Endothelial cell of umbilical vein (primary cell): Measurements from ENCODE around the gene APOM. TPM values are rescaled to one million over a fixed set of nuclear protein-coding genes. Genes with fewer than 3 reads are reported as not detected.

Experiments
- BruUV-seq: library from RNA; stranded (reverse); fragments of 400-500 nt; replicated peaks from 2 replicates; lab custom pipeline; 2021; lab: Mats Ljungman, UMichigan
- CTCF ChIA-PET: fragments of 300-600, 350-600 bp; sonication (Branson Sonifier 250); formaldehyde crosslinking; loops from one replicate; lab custom pipeline; 2021; ENCODE audit warnings: antibody characterized with exemption, inconsistent platforms; lab: Charles Lee
- POLR2A ChIA-PET: fragments of 300-600, 350-600 bp; sonication (Branson Sonifier 250); formaldehyde crosslinking; loops from one replicate; lab custom pipeline; 2021; ENCODE audit warnings: antibody characterized with exemption, inconsistent platforms; lab: Charles Lee
- DNase-seq: peaks from one replicate; pipeline ENCODE4 v3.0.0-alpha.2; 2011; ENCODE audit warnings: low read depth, low spot score
- FAIRE-seq: peaks from 2 replicates; lab custom pipeline; 2011; peaks lifted over from hg19 to GRCh38; lab: Jason Lieb, UNC
- H2AFZ ChIP-seq: 2 replicates; pipeline ENCODE4 v1.6.0; 2012; ENCODE audit warnings: low read depth, low read length, control low read depth, inconsistent platforms
- H3K27ac ChIP-seq: 2 replicates; pipeline ENCODE4 v1.5.1; 2011; ENCODE audit warnings: low read depth, mild to moderate bottlenecking, control low read depth, low read length, moderate library complexity; ENCODE audit not compliant: insufficient read depth
- H3K27me3 ChIP-seq, 2 experiments: 2 replicates each; pipeline versions ENCODE4 v1.6.0 to v1.6.1; 2011; ENCODE audit warnings: low read length in 2 of 2, mixed read lengths in 1 of 2; ENCODE audit not compliant: control insufficient read depth in 2 of 2, insufficient read depth in 2 of 2
- H3K36me3 ChIP-seq, 2 experiments: 2 replicates in 1 of 2; 3 replicates in 1 of 2; pipeline ENCODE4 v1.5.1; 2011; ENCODE audit warnings: low read length in 2 of 2, mild to moderate bottlenecking in 1 of 2, moderate library complexity in 1 of 2; ENCODE audit not compliant: control insufficient read depth in 2 of 2, insufficient read depth in 2 of 2; ENCODE audit errors: extremely low read depth in 1 of 2
- H3K4me1 ChIP-seq: 3 replicates; pipeline ENCODE4 v1.5.1; 2011; ENCODE audit warnings: mild to moderate bottlenecking, low read length; ENCODE audit not compliant: control insufficient read depth, insufficient read depth; ENCODE audit errors: extremely low read depth
- H3K4me2 ChIP-seq: 2 replicates; pipeline ENCODE4 v1.6.1; 2011; ENCODE audit warnings: low read length, control low read depth, mixed read lengths; ENCODE audit not compliant: insufficient read depth
- H3K4me3 ChIP-seq, 3 experiments: fragments of 200-600 bp in 1 of 3; sonication (generic), shearing (Covaris generic) in 1 of 3; replicated peaks in 1 of 3; 2 replicates each; pipeline ENCODE4 v1.5.1; 2011 to 2016; ENCODE audit warnings: control low read depth in 3 of 3, low read length in 3 of 3, mild to moderate bottlenecking in 2 of 3, inconsistent platforms in 1 of 3, low read depth in 1 of 3, moderate library complexity in 1 of 3; ENCODE audit not compliant: insufficient read depth in 1 of 3
- H3K79me2 ChIP-seq: 2 replicates; pipeline ENCODE4 v1.6.0; 2012; ENCODE audit warnings: low read length, inconsistent platforms; ENCODE audit not compliant: control insufficient read depth, insufficient read depth
- H3K9ac ChIP-seq: replicated peaks from 2 replicates; pipeline ENCODE3; 2011; ENCODE audit warnings: low read length, control low read depth; ENCODE audit not compliant: insufficient read depth; ENCODE audit errors: extremely low read depth
- H3K9me1 ChIP-seq: replicated peaks from 3 replicates; pipeline ENCODE4 v1.6.0; 2011; ENCODE audit warnings: mild to moderate bottlenecking, low read length; ENCODE audit not compliant: control insufficient read depth, insufficient read depth; ENCODE audit errors: extremely low read depth
- H3K9me3 ChIP-seq: replicated peaks from 2 replicates; pipeline ENCODE4 v1.5.1; 2012; ENCODE audit warnings: low read length, inconsistent platforms; ENCODE audit not compliant: control insufficient read depth, insufficient read depth
- H4K20me1 ChIP-seq: replicated peaks from 2 replicates; pipeline ENCODE3; 2011; ENCODE audit warnings: mild to moderate bottlenecking, low read length; ENCODE audit not compliant: control insufficient read depth, insufficient read depth; ENCODE audit errors: extremely low read depth
- EZH2 ChIP-seq: IDR thresholded peaks from 2 replicates; pipeline ENCODE4 v1.6.1; 2012; ENCODE audit warnings: borderline replicate concordance, low read depth, mild to moderate bottlenecking, moderate library complexity, low read length, inconsistent platforms; ENCODE audit not compliant: severe bottlenecking
- FOS ChIP-seq: IDR thresholded peaks from 2 replicates; pipeline ENCODE4 v1.6.1; 2011; ENCODE audit warnings: mild to moderate bottlenecking, low read length, moderate library complexity, borderline replicate concordance; ENCODE audit not compliant: insufficient read depth
- GATA2 ChIP-seq: IDR thresholded peaks from 2 replicates; pipeline ENCODE4 v1.7.0; 2011; ENCODE audit warnings: low read depth, mild to moderate bottlenecking, moderate library complexity, mixed read lengths, low read length; ENCODE audit not compliant: insufficient read length, insufficient read depth
- JUN ChIP-seq: IDR thresholded peaks from 2 replicates; pipeline ENCODE4 v1.6.1; 2011; ENCODE audit warnings: borderline replicate concordance, low read depth; ENCODE audit not compliant: insufficient read length, insufficient read depth
- MAX ChIP-seq: IDR thresholded peaks from 2 replicates; pipeline ENCODE4 v1.6.1; 2011; ENCODE audit not compliant: insufficient read depth, insufficient read length
- MYC ChIP-seq: IDR thresholded peaks from one replicate; pipeline ENCODE4 v1.6.1; 2011; ENCODE audit warnings: mild to moderate bottlenecking, low read depth, low read length
- POLR2A ChIP-seq: IDR thresholded peaks from 2 replicates; pipeline ENCODE4 v1.6.1; 2012; ENCODE audit warnings: low read depth, mild to moderate bottlenecking, control low read depth, low read length
- POLR2AphosphoS5 ChIP-seq: IDR thresholded peaks from 2 replicates; pipeline ENCODE4 v1.6.1; 2012; ENCODE audit warnings: low read depth, mild to moderate bottlenecking, control low read depth, low read length, moderate library complexity; ENCODE audit not compliant: insufficient read depth
- dilution Hi-C: fragments of 300-500 bp; cut with MboI; formaldehyde crosslinking; loops from one replicate; pipeline ENCODE4 v1.15.0; 2019; ENCODE audit warnings: low sequenced_read_pairs; ENCODE audit not compliant: extremely low pct_ligation_motif_present
- intact Hi-C: fragments of 100-400 bp; cut with micrococcal nuclease; formaldehyde crosslinking; loops from one replicate; pipeline ENCODE4 v1.10.0; 2022
- polyA plus RNA-seq, 4 experiments: library from polyadenylated mRNA; depleted of rRNA in 3 of 4; stranded (reverse) in 3 of 4; unstranded in 1 of 4; fragments of >200 nt; gene quantifications; 2 replicates each; pipeline versions ENCODE4 v1.2.1 to v1.2.3, GENCODE V29; 2011 to 2012; ENCODE audit warnings: missing spikeins in 1 of 4
- total RNA-seq: library from RNA; stranded (reverse); gene quantifications from 2 replicates; pipeline ENCODE4 v1.2.3, GENCODE V29; 2021
- TF ChIP-seq, protein P1 (sequence below), 2 donors: IDR thresholded peaks; 1 replicate in 1 of 2; 2 replicates in 1 of 2; pipeline ENCODE4 v1.5.1; 2011; ENCODE audit warnings: low read length in 2 of 2, mild to moderate bottlenecking in 2 of 2, moderate library complexity in 2 of 2, control low read depth in 1 of 2, inconsistent platforms in 1 of 2, low read depth in 1 of 2; ENCODE audit not compliant: insufficient read depth in 1 of 2; ENCODE audit errors: extremely low read depth in 1 of 2

Gene APOM
- total and polyA plus RNA-seq, 2 donors (not counting 3 experiments of a cell fraction or from before 2014, with no cell fraction given), result 2.5 TPM; not detected in 1

DNA sequence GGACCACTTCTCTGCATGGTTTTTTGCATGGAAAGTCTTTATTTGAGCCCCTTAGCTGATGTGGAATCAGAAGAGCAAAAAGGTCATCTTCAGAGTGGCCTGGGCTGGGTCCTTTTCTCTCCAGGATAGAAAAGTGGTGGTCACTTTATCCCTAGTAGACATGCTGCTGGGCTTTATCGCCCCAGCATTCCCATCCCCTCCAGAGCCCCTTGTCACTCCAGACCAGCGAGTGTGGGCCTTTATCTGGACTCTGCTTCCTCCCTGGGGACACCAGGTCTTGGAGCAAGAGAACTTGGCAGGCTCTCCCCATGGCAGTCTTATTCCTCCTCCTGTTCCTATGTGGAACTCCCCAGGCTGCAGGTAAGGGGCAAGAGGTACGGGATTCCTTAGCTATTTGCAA, 50.9 kb downstream of the APOM start, which contains the start of gene LY6G6F:
TSS of gene LY6G6F (plus strand) at position 268 of the 400 bp plus-strand sequence. CDS start at position 309, 41 bp downstream.
- BruUV-seq, result no TSS peak
- FAIRE-seq (no peak), DNase-seq (no peak)
- Histone ChIP-seq H3K9ac (no peak within 1 kb of the TSS), H3K4me1 (peaks cover 15% of the 10 kb centered on the region), H4K20me1 (no peaks in the 10 kb centered on the region), H3K4me2 (no peak within 1 kb of the TSS), H3K27me3 (no peaks in the 10 kb centered on the region), H3K36me3 (no peaks in the 10 kb centered on the region), H3K9me3 (no peaks in the 10 kb centered on the region), H2AFZ (no peak within 1 kb of the TSS), H3K4me3 (no peak within 1 kb of the TSS), H3K79me2 (peaks cover 11% of the 10 kb centered on the region), H3K27ac (no peak within 1 kb of the TSS), H3K9me1 (no peaks in the 10 kb centered on the region)
- intact Hi-C loops (no loop called here), dilution Hi-C loops (no loop called here)
- POLR2A ChIA-PET, result interaction anchor here (0.6 kb wide), 1 partner anchor 24 kb away, joined by 9 read pairs; no protein-coding TSS in a partner anchor
- TF ChIP-seq JUN (no peak), MAX (no peak), GATA2 (no peak), POLR2AphosphoS5 (no peak), FOS (no peak), POLR2A (no peak), EZH2 (no peak), MYC (no peak)
- TF ChIP-seq, protein P1, sequence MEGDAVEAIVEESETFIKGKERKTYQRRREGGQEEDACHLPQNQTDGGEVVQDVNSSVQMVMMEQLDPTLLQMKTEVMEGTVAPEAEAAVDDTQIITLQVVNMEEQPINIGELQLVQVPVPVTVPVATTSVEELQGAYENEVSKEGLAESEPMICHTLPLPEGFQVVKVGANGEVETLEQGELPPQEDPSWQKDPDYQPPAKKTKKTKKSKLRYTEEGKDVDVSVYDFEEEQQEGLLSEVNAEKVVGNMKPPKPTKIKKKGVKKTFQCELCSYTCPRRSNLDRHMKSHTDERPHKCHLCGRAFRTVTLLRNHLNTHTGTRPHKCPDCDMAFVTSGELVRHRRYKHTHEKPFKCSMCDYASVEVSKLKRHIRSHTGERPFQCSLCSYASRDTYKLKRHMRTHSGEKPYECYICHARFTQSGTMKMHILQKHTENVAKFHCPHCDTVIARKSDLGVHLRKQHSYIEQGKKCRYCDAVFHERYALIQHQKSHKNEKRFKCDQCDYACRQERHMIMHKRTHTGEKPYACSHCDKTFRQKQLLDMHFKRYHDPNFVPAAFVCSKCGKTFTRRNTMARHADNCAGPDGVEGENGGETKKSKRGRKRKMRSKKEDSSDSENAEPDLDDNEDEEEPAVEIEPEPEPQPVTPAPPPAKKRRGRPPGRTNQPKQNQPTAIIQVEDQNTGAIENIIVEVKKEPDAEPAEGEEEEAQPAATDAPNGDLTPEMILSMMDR (IDR thresholded peaks at IDR 0.05; ENCODE audit: extremely low read depth in 1 of 2, insufficient read depth in 1 of 2, low read depth in 1 of 2, low read length in 2 of 2), result no peak
- CTCF ChIA-PET, result no interaction called here
